WERI-Rb-1 (cell line): Measurements from ENCODE around the gene L1CAM.

ENCODE experiments used
- DNase-seq: peaks from one replicate; pipeline ENCODE4 v3.0.0-alpha.2; 2020
- H3K27ac ChIP-seq: fragments of 250-450 bp; sonication (Bioruptor Pico); 2 replicates; pipeline ENCODE4 v1.5.1; 2020; ENCODE audit warnings: mild to moderate bottlenecking, moderate library complexity
- H3K27me3 ChIP-seq: fragments of 250-450 bp; sonication (Bioruptor Pico); 2 replicates; pipeline ENCODE4 v1.5.1; 2021; ENCODE audit warnings: mild to moderate bottlenecking, low read depth, moderate library complexity; ENCODE audit not compliant: insufficient read depth, severe bottlenecking
- H3K36me3 ChIP-seq: fragments of 250-450 bp; sonication (Bioruptor Pico); 2 replicates; pipeline ENCODE4 v1.5.1; 2020; ENCODE audit warnings: mild to moderate bottlenecking, moderate library complexity
- H3K4me3 ChIP-seq: 2 replicates; pipeline ENCODE4 v1.5.1; 2011; ENCODE audit warnings: low read depth, mild to moderate bottlenecking, control low read depth, low read length
- H3K9me3 ChIP-seq: fragments of 250-450 bp; sonication (Bioruptor Pico); 2 replicates; pipeline ENCODE4 v1.5.1; 2021; ENCODE audit warnings: mild to moderate bottlenecking, moderate library complexity; ENCODE audit not compliant: severe bottlenecking
- CTCF ChIP-seq: IDR thresholded peaks from 2 replicates; pipeline ENCODE4 v1.5.1; 2011; ENCODE audit warnings: low read depth, mild to moderate bottlenecking, control low read depth, inconsistent platforms, low read length

L1CAM gene

DNA sequence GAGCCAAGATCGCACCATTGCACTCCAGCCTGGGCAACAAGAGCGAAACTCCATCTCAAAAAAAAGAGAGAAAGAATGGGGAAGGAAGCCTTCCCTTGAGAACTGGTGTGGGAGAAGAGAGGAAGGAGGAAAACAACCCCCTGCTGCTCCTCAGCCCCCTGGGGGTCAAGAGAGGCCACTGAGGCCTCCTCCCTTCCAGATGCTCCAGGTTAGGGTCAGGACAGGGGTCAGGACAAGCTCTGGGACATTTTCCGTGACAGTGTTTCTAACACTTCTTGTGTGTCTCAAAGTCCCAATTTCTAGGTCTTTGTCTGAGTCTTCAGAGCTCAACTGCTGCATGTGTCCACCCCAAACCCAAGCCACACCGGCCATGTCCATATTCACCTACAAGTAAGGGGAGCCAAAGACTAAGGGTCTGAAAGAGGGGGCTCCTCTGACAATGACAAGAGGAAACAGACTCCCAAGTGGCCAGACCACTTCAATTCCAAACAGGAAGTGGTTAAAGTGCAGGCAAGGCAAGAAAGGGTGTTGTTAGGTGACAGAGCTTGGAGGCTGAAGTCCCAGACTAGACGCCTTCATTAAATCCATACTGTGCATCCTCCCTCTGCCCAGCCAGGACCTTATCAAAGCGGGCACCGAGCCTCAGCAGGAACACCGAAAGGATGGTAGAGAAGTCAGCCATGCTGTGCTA is 8.3 kb downstream of the L1CAM start:
- no peaks in the 10 kb centered on the region; the same call in 1 of the 2 replicates for H3K36me3 ChIP-seq
- peaks cover 10% of the 10 kb centered on the region for H3K27me3 ChIP-seq
- H3K27ac ChIP-seq = peak overlapping the region; percentile 78
- H3K9me3 ChIP-seq = no peaks in the 10 kb centered on the region
- no peak for TF ChIP-seq CTCF
- DNase-seq = no peak
- H3K4me3 ChIP-seq = no peak overlapping the region

DNA sequence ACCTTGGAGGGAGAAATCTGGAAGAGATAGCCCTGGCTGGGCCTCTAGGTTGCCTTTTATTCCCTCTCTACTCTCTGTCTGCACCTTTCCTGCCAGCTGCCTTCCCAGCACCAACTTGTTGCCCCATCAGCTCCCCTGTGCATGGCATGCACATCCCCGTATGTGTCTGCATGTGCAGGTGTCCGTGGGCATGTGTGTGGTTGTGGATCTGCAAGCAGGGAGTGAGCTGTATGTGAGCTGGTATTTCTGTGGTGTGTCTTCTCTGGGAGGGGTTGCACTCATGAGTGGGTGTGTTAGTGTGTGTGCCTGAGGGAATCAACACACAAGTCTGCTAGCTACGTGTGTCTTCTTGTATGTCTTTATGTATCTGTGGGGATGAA is 9.9 kb downstream of the L1CAM start:
- TF ChIP-seq CTCF = no peak

GRCh38 chrX:153875391-153876111 is 10.4 kb downstream of the L1CAM start:
- peaks cover 8% of the 10 kb centered on the region for H3K36me3 ChIP-seq
- H3K27me3 ChIP-seq = peaks cover 13% of the 10 kb centered on the region
- H3K9me3 ChIP-seq = no peaks in the 10 kb centered on the region
- DNase-seq = peak; percentile 78
- H3K4me3 ChIP-seq = peak overlapping the region; percentile 62
- peak overlapping the region; percentile 61 for H3K27ac ChIP-seq
- TF ChIP-seq CTCF = no peak

More for the DNA sequence above, 9.9 kb downstream of the L1CAM start:
- H3K27me3 ChIP-seq = peaks cover 13% of the 10 kb centered on the region
- no peaks in the 10 kb centered on the region for H3K9me3 ChIP-seq
- peak overlapping the region; percentile 62; the same call in 1 of the 2 replicates for H3K4me3 ChIP-seq
- peaks cover 4% of the 10 kb centered on the region for H3K36me3 ChIP-seq
- no peak for DNase-seq
- no peak overlapping the region for H3K27ac ChIP-seq

GRCh38 chrX:153874366-153875125 is 11.4 kb downstream of the L1CAM start:
- Histone ChIP-seq H3K27ac (peak overlapping the region; percentile 89), H3K27me3 (peaks cover 16% of the 10 kb centered on the region), H3K36me3 (peaks cover 18% of the 10 kb centered on the region), H3K4me3 (peak overlapping the region; percentile 62), H3K9me3 (no peaks in the 10 kb centered on the region)
- TF ChIP-seq CTCF = no peak
- no peak for DNase-seq

GRCh38 chrX:153874085-153874365 is 11.9 kb downstream of the L1CAM start:
- H3K27me3 ChIP-seq = peaks cover 18% of the 10 kb centered on the region
- H3K27ac ChIP-seq = peak overlapping the region; percentile 89
- peaks cover 23% of the 10 kb centered on the region for H3K36me3 ChIP-seq
- no peak for TF ChIP-seq CTCF
- H3K9me3 ChIP-seq = no peaks in the 10 kb centered on the region
- no peak overlapping the region for H3K4me3 ChIP-seq
- no peak for DNase-seq
